ENCODE data around the gene C11orf97. TPM values are rescaled to one million over a fixed set of nuclear protein-coding genes. Genes with fewer than 3 reads are reported as not detected.

C11orf97 gene
- total and polyA plus RNA-seq, 2 of the 13 experiments (the other 11 are each of a cell fraction or from before 2014, with no cell fraction given), result 0.35 TPM; not detected in 1

- intact Hi-C loops (cut with micrococcal nuclease; ENCODE audit: unreplicated experiment), result loop anchor here (5.0 kb wide), 1 partner anchor 328 kb away; no protein-coding TSS in a partner anchor
- Histone ChIP-seq H3K27me3 (ENCODE audit: control insufficient read depth in 1 of 2, insufficient read depth in 2 of 2, low read length in 2 of 2) (no peaks in the 10 kb centered on the region), H3K9ac (ENCODE audit: insufficient read depth, low read depth, low read length) (no peak overlapping the region), H3K79me2 (ENCODE audit: insufficient read depth, low read length) (peaks cover 4% of the 10 kb centered on the region), H4K20me1 (ENCODE audit: insufficient read depth, low read length) (no peaks in the 10 kb centered on the region), H3K36me3 (replicated peaks in 1 of 2; ENCODE audit: control insufficient read depth in 1 of 2, insufficient read depth in 2 of 2, low read length in 2 of 2) (peaks cover 2 to 16% of the 10 kb centered on the region in 2 experiments; a peak in 3 of 5 replicates), H3K4me3 (replicated peaks in 1 of 3; ENCODE audit: insufficient read depth in 1 of 3, low read depth in 2 of 3, low read length in 3 of 3) (no peak overlapping the region), H2AFZ (ENCODE audit: low read length) (no peak overlapping the region), H3K9me3 (ENCODE audit: low read length) (no peaks in the 10 kb centered on the region), H3K4me2 (ENCODE audit: low read depth, low read length) (no peak overlapping the region), H3K4me1 (ENCODE audit: insufficient read depth, low read length) (peaks cover 7% of the 10 kb centered on the region), H3K27ac (ENCODE audit: extremely low read length, insufficient read depth, low read length) (no peak overlapping the region)
- ATAC-seq, result no peak
- ChIA-PET POLR2A (no interaction called here), CTCF (ENCODE audit: low intra/inter-chr PET ratio, low total read pairs) (no interaction called here)
- BruUV-seq (replicated peaks), result no TSS peak
- no peak for TF ChIP-seq RNF2 (conservative IDR thresholded peaks at IDR 0.05; ENCODE audit: low read depth)
- no peak for TF ChIP-seq NR2F1 (CRISPR knock-in tag; IDR thresholded peaks at IDR 0.05)
- FAIRE-seq, result no peak
- in situ Hi-C loops (cut with HindIII; ENCODE audit: extremely low pct_ligation_motif_present, low pct_unique_long_range_greater_than_20kb), result loop anchor here (5.0 to 10.0 kb wide), 3 partner anchors 173 to 585 kb away; no protein-coding TSS in a partner anchor
- DNase-seq (ENCODE audit: low spot score), result no peak
- 96% methylated on average over 2 of the region's 2 CpGs for WGBS (ENCODE audit: low lambda C conversion rate)
Measured at GRCh38 chr11:94500181-94500580, 12.1 kb upstream of the C11orf97 start.

- H3K4me2 ChIP-seq (ENCODE audit: low read depth, low read length), result no peak overlapping the region
- BruUV-seq (replicated peaks), result no TSS peak
- intact Hi-C loops (cut with micrococcal nuclease; ENCODE audit: unreplicated experiment), result loop anchor here (5.0 kb wide), 1 partner anchor 329 kb away; no protein-coding TSS in a partner anchor
- ATAC-seq (no peak), DNase-seq (ENCODE audit: low spot score) (no peak), FAIRE-seq (no peak)
- POLR2A ChIA-PET, result no interaction called here
- no peak overlapping the region for H3K27ac ChIP-seq (ENCODE audit: extremely low read length, insufficient read depth, low read length)
- in situ Hi-C loops (cut with HindIII; ENCODE audit: extremely low pct_ligation_motif_present, low pct_unique_long_range_greater_than_20kb), result loop anchor here (5.0 to 10.0 kb wide), 3 partner anchors 174 to 587 kb away; no protein-coding TSS in a partner anchor
- CTCF ChIA-PET (ENCODE audit: low intra/inter-chr PET ratio, low total read pairs), result no interaction called here
- H3K27me3 ChIP-seq (ENCODE audit: control insufficient read depth in 1 of 2, insufficient read depth in 2 of 2, low read length in 2 of 2), result no peaks in the 10 kb centered on the region
- H3K79me2 ChIP-seq (ENCODE audit: insufficient read depth, low read length), result no peaks in the 10 kb centered on the region
- H3K9ac ChIP-seq (ENCODE audit: insufficient read depth, low read depth, low read length), result no peak overlapping the region
- 53% methylated on average over 2 of the region's 2 CpGs for WGBS (ENCODE audit: low lambda C conversion rate)
- H3K36me3 ChIP-seq (replicated peaks in 1 of 2; ENCODE audit: control insufficient read depth in 1 of 2, insufficient read depth in 2 of 2, low read length in 2 of 2), result peaks cover 2 to 16% of the 10 kb centered on the region in 2 experiments; a peak in 3 of 5 replicates
- peaks cover 11% of the 10 kb centered on the region for H3K4me1 ChIP-seq (ENCODE audit: insufficient read depth, low read length)
- H4K20me1 ChIP-seq (ENCODE audit: insufficient read depth, low read length), result no peaks in the 10 kb centered on the region
- no peaks in the 10 kb centered on the region for H3K9me3 ChIP-seq (ENCODE audit: low read length)
- H3K4me3 ChIP-seq (replicated peaks in 1 of 3; ENCODE audit: insufficient read depth in 1 of 3, low read depth in 2 of 3, low read length in 3 of 3), result no peak overlapping the region
- H2AFZ ChIP-seq (ENCODE audit: low read length), result no peak overlapping the region
- TF ChIP-seq RXRB (CRISPR knock-in tag; IDR thresholded peaks at IDR 0.05; ENCODE audit: borderline replicate concordance) (no peak), MLX (CRISPR knock-in tag; IDR thresholded peaks at IDR 0.05) (no peak), NR2F1 (CRISPR knock-in tag; IDR thresholded peaks at IDR 0.05) (no peak), ATF6 (CRISPR knock-in tag; conservative IDR thresholded peaks at IDR 0.05) (no peak), ZBTB7B (CRISPR knock-in tag; IDR thresholded peaks at IDR 0.05) (no peak), ELF4 (CRISPR knock-in tag; IDR thresholded peaks at IDR 0.05; ENCODE audit: borderline replicate concordance) (no peak), ZBTB38 (CRISPR knock-in tag; IDR thresholded peaks at IDR 0.05) (no peak), GZF1 (CRISPR knock-in tag; IDR thresholded peaks at IDR 0.05) (no peak), TERF1 (CRISPR knock-in tag; IDR thresholded peaks at IDR 0.05) (no peak), ZNF597 (CRISPR knock-in tag; IDR thresholded peaks at IDR 0.05) (no peak), SIX4 (CRISPR knock-in tag; IDR thresholded peaks at IDR 0.05) (no peak), TSC22D2 (CRISPR knock-in tag; IDR thresholded peaks at IDR 0.05; ENCODE audit: borderline replicate concordance) (no peak)
Measured at GRCh38 chr11:94501522-94501921, 10.7 kb upstream of the C11orf97 start.

Measured in HepG2 (cell line).